CD4-positive, alpha-beta T cell treated with Interleukin-6 at 100 ng/mL for 8 hours (primary cell): ENCODE results near the gene SYT17.

Source experiments
- DNase-seq: peaks from one replicate; pipeline ENCODE4 v3.0.0-alpha.2; 2020; ENCODE audit warnings: mixed read lengths, low spot score

SYT17 gene

GRCh38 chr16:19305443-19305842 is 137.4 kb downstream of the SYT17 start:
- DNase-seq = no peak

GRCh38 chr16:19307587-19308241 is 139.7 kb downstream of the SYT17 start:
- no peak for DNase-seq

- DNase-seq = no peak
Measured at GRCh38 chr16:19308392-19308791, 140.4 kb downstream of the SYT17 start.

GRCh38 chr16:19309178-19309577 is 141.1 kb downstream of the SYT17 start:
- no peak for DNase-seq

GRCh38 chr16:19314718-19315425 is 146.8 kb downstream of the SYT17 start:
- no peak for DNase-seq

DNA sequence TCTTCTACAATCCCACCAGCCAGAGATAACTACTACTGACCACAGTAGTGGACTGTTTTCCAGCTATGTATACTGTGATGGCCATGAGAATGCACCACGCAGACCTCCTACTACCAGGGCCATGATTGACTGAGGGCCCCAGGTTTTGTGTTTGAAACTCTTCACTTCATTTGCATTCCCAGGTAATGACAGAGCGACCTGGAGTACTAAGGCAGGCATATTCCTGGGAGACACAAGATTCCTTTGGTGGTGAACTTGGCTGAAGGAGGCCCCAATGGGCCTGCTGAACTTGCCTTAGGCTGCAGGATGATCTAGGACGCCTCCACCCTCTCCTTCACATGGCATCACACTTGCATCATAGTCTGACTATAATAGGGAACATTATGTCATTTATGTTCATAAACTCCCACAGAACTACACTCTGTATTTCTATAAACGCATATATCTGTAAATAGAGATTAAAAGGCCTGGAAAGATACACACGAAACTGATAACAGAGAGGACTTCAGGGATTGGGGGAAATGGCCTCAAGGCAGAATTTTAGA is 147.9 kb downstream of the SYT17 start:
- no peak for DNase-seq

DNA sequence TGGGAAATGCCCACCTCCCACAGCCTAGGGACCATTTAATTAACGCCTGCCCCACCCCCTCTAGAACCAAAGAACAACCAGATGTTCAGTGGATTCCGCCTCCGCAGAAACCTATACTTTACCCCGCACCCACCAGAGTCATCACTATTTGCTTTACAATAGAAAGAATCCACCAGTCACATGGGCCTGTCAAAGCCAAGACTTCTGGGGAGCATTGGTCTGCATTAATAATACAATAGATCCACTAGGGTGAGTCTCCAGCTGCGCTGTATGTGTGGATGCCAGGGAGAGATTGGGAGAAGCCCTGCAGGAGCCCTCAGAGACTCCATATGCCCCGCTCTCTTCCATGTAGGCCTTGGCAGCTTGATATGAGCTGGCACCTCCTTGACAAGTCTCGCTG is 148.8 kb downstream of the SYT17 start:
- DNase-seq = no peak
